GM13976 (cell line): ENCODE data around the gene MYO9B.

Experiments used
- DNase-seq: peaks from one replicate; pipeline ENCODE4 v3.0.0; 2012; ENCODE audit warnings: low spot score
- in situ Hi-C: fragments of 300-500 bp; cut with MboI; formaldehyde crosslinking; loops from one replicate; pipeline ENCODE4 v1.12.0; 2022; ENCODE audit warnings: low sequenced_read_pairs, mixed read lengths, inconsistent platforms; ENCODE audit not compliant: unreplicated experiment
- TF ChIP-seq, protein P1 (sequence below): IDR thresholded peaks from 2 replicates; pipeline ENCODE4 v1.5.1; 2012; ENCODE audit warnings: borderline replicate concordance, mild to moderate bottlenecking; ENCODE audit not compliant: insufficient read depth; ENCODE audit errors: extremely low read depth, missing control alignments, control extremely low read depth

MYO9B gene

DNA sequence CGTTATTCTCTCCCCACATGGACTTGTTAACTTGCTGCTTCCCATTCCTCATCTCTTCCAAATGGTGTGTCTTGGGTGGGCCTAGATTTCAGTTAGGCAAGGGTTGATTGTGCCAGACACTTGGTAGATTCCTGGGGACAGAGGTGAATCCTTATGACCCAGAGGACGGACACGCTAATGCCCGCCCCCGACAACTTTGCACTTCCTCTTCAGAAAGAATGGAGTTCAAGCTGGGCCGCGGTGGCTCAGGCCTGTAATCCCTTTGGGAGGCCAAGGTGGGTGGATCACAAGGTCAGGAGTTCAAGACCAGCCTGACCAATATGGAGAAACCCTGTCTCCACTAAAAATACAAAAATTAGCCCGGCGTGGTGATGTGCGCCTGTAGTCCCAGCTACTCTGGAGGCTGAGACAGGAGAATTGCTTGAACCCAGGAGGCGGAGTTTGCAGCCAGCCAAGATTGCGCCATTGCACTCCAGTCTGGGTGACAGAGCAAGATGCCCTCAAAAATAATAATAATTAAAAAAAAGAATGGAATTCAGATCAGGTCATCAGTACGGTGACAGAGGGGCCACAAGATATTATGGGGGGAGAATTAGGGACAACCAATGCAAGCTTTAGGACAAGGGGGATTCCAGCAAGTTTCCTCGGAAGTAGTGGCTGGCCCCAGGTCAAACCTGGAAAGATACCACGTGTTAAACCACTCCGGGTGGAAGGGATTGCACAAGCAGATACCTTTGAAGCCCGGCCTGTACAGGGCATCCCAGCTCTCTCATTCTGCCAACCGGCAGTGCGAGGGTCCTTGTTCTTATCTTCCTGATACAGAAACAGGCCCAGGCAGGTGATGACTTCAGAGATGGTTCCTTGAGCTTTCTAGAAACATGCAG is 2.7 kb downstream of the MYO9B start:
- TF ChIP-seq, protein P1, sequence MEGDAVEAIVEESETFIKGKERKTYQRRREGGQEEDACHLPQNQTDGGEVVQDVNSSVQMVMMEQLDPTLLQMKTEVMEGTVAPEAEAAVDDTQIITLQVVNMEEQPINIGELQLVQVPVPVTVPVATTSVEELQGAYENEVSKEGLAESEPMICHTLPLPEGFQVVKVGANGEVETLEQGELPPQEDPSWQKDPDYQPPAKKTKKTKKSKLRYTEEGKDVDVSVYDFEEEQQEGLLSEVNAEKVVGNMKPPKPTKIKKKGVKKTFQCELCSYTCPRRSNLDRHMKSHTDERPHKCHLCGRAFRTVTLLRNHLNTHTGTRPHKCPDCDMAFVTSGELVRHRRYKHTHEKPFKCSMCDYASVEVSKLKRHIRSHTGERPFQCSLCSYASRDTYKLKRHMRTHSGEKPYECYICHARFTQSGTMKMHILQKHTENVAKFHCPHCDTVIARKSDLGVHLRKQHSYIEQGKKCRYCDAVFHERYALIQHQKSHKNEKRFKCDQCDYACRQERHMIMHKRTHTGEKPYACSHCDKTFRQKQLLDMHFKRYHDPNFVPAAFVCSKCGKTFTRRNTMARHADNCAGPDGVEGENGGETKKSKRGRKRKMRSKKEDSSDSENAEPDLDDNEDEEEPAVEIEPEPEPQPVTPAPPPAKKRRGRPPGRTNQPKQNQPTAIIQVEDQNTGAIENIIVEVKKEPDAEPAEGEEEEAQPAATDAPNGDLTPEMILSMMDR, result no peak
- no peak for DNase-seq
- in situ Hi-C loops, result no loop called here

DNA sequence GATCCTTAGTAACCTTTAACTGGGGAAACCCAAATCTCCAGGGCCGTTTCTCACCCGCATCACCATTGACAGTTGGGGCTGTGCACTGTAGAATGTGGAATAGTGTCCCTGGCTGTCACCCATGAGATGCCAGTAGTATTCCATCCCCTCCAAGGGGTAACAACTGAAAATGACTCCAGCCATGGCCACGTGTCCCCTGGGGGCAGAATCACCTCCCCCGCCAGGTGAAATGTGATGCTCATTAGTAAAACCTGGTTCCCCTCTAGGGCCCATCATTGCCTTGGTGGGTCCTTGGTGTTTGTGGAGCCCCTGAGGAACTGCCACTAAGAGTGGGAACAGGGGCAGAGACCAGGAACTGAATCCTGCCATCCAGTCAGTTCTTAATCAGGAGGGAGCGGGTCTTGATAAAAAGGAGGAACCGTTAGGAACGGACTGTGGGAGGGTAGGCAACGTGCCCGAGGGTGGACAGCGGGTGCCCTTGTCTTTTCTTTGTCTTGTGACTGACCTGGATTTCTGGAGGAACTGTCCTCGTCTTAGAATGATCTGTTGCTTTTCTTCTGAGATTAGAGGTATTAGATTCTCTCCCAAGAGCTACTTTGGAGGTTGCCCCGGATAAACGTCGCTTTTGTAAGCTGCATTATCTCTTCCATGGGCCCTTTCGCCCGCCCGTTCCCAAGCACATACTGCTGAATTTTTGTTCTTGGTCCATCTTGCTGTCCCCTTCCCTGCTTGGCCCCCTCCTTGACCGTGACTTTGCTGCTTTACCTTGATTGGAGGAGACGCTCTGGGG is 3.5 kb downstream of the MYO9B start:
- DNase-seq, result no peak
- TF ChIP-seq, protein P1, result no peak
- in situ Hi-C loops, result no loop called here

DNA sequence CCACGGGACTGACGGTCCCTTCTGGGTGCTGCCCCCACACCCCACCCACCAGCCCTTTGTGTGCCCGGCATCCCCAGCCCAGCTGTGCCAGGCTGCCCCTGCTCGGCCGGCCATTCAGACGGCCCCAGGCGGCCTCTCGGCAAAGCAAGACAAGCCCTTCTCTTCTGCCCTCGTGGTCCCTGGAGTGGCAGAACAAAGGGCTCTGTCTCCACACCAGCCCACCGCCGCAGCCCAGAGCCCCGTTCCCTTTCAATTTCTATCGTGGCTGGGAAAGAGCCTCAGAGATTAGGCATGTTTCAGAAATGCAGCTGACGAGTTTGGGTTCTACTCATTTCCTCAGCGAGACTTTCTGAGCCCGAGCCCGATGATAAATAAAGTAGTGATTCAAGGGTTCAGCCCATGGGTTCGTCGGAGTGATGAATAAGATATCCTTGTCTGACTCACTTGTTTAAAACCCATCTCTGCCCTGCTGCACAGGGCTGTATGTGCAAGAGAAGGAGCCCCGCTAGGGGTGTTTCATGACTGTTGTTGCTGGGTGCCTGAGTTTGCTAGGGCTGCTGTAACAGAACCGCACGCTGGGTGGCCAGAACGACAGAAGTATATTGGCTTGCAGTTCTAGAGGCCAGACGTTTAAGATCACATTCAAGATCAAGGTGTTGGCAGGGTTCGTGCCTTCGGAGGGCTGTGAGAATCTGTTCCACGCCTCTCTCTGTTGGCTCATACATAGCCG is 4.3 kb downstream of the MYO9B start:
- DNase-seq, result peak; percentile 79
- in situ Hi-C loops, result no loop called here
- TF ChIP-seq, protein P1, result peak; percentile 12

DNA sequence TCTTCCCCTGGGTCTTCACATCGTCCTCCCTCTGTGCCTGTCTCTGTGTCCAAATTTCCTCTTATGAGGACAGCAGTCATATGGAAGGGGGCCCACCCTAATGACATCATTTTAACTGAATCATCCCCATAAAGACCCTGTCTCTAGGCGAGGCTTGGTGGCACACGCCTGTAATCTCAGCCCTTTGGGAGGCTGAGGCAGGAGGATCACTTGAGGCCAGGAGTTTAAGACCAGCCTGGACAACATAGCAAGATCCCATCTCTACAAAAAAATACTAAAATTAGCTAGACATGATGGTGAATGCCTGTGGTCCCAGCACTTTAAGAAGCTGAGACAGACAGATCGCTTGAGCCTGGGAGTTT is 4.8 kb downstream of the MYO9B start:
- TF ChIP-seq, protein P1, result no peak
- no peak for DNase-seq
- in situ Hi-C loops, result no loop called here

DNA sequence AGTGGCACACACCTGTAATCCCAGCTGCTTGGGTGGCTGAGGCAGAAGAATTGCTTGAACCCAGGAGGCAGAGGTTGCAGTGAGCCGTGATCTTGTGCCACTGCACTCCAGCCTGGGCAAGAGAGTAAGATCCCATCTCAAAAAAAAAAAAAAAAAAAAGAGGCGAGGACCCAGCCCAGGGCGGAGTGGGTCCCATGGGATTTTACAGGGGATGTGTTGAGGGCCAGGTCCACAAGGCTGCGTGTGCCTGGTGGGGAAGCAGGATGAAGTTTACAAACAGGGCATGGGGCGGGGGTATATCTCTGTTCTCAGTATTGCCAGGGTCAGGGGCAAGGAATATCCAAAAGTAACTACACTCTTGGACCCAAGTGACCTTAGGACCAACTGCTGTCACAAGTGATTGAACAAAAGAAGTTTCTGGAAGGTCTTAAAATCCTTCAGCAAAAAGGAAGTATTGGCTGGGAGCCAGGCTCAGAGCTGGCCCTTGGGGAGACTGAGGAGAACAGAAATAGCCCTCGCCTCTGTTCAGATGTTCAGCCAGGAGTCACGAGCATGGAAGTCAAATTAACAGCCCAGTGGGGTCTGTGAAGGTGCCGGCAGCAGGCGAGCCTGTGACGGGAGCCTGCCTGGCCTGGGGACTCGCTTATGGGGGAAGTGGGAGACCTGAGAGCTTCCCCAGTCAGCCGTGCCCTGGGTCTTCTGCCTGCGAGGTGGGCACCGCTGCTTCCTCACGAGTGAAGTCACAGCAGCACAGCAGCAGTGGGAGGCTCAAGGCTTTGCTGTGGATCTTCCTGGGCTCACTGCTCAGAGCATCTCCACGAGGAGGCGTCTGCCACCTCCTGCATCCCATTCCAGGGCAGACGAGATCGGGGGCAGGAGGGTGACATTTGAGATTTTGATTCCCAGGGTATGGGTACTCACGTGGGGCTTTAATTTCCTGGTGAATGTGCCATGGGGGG is 6.4 kb downstream of the MYO9B start:
- TF ChIP-seq, protein P1, result no peak
- DNase-seq, result no peak
- in situ Hi-C loops, result no loop called here
